Trophoblast cell (in vitro differentiated cells and primary cell): ENCODE data around the gene ACAP3.

Experiments used
- DNase-seq, 2 donors: peaks; one replicate each; pipeline ENCODE4 v3.0.0-alpha.2; 2016
- H2AFZ ChIP-seq: 2 replicates; pipeline ENCODE4 v1.6.1; 2013; ENCODE audit warnings: low read length, moderate library complexity, mild to moderate bottlenecking; ENCODE audit not compliant: insufficient read depth, poor library complexity
- H2AK5ac ChIP-seq: 2 replicates; pipeline ENCODE4 v1.6.1; 2013; ENCODE audit warnings: mild to moderate bottlenecking, low read length
- H2BK120ac ChIP-seq: 2 replicates; pipeline ENCODE4 v1.6.1; 2013; ENCODE audit warnings: low read length, mild to moderate bottlenecking, moderate library complexity; ENCODE audit not compliant: insufficient read depth, poor library complexity
- H2BK12ac ChIP-seq: 2 replicates; pipeline ENCODE4 v1.6.1; 2013; ENCODE audit warnings: mild to moderate bottlenecking, low read length, moderate library complexity
- H2BK5ac ChIP-seq: 2 replicates; pipeline ENCODE4 v1.6.1; 2013; ENCODE audit warnings: low read length, low read depth, moderate library complexity, mild to moderate bottlenecking; ENCODE audit not compliant: poor library complexity
- H3K14ac ChIP-seq: 2 replicates; pipeline ENCODE4 v1.6.1; 2013; ENCODE audit warnings: mild to moderate bottlenecking, low read length
- H3K18ac ChIP-seq: 2 replicates; pipeline ENCODE4 v1.6.1; 2013; ENCODE audit warnings: mild to moderate bottlenecking, low read length
- H3K23ac ChIP-seq: 2 replicates; pipeline ENCODE4 v1.6.1; 2013; ENCODE audit warnings: low read length
- H3K27ac ChIP-seq: 2 replicates; pipeline ENCODE4 v1.5.1; 2013; ENCODE audit warnings: low read depth, mild to moderate bottlenecking, inconsistent platforms, low read length, moderate library complexity
- H3K27me3 ChIP-seq: 2 replicates; pipeline ENCODE4 v1.6.1; 2013; ENCODE audit warnings: inconsistent platforms, mild to moderate bottlenecking, low read length, moderate library complexity; ENCODE audit not compliant: insufficient read depth
- H3K36me3 ChIP-seq, 2 experiments: 1 replicate in 1 of 2; 2 replicates in 1 of 2; pipeline ENCODE4 v1.6.1; 2013; ENCODE audit warnings: low read length in 2 of 2, mild to moderate bottlenecking in 2 of 2, moderate library complexity in 1 of 2; ENCODE audit not compliant: insufficient read depth in 2 of 2, control insufficient read depth in 1 of 2
- H3K4ac ChIP-seq: 2 replicates; pipeline ENCODE4 v1.6.1; 2013; ENCODE audit warnings: low read depth, mild to moderate bottlenecking, low read length, moderate library complexity
- H3K4me1 ChIP-seq, 2 experiments: 1 replicate in 1 of 2; 2 replicates in 1 of 2; pipeline ENCODE4 v1.6.1; 2013; ENCODE audit warnings: low read length in 2 of 2, mild to moderate bottlenecking in 2 of 2, moderate library complexity in 1 of 2; ENCODE audit not compliant: insufficient read depth in 2 of 2, control insufficient read depth in 1 of 2
- H3K4me2 ChIP-seq: 2 replicates; pipeline ENCODE4 v1.6.1; 2013; ENCODE audit warnings: inconsistent platforms, mild to moderate bottlenecking, low read length, moderate library complexity
- H3K4me3 ChIP-seq: 2 replicates; pipeline ENCODE4 v1.5.1; 2013; ENCODE audit warnings: mild to moderate bottlenecking, low read depth, low read length, inconsistent platforms
- H3K79me1 ChIP-seq: one replicate; pipeline ENCODE4 v1.6.1; 2013; ENCODE audit warnings: low read length
- H3K79me2 ChIP-seq: 2 replicates; pipeline ENCODE4 v1.6.1; 2013; ENCODE audit warnings: low read length, mild to moderate bottlenecking; ENCODE audit not compliant: control insufficient read depth, insufficient read depth, poor library complexity
- H3K9ac ChIP-seq: 2 replicates; pipeline ENCODE4 v1.6.1; 2013; ENCODE audit warnings: mild to moderate bottlenecking, low read length
- H3K9me3 ChIP-seq: 2 replicates; pipeline ENCODE4 v1.6.1; 2013; ENCODE audit warnings: low read depth, mild to moderate bottlenecking, control low read depth, inconsistent platforms, low read length; ENCODE audit not compliant: insufficient read depth
- H4K12ac ChIP-seq: 2 replicates; pipeline ENCODE4 v1.6.1; 2013; ENCODE audit warnings: low read depth, mild to moderate bottlenecking, low read length, moderate library complexity
- H4K8ac ChIP-seq: 2 replicates; pipeline ENCODE4 v1.6.1; 2013; ENCODE audit warnings: low read depth, mild to moderate bottlenecking, low read length, moderate library complexity
- H4K91ac ChIP-seq: one replicate; pipeline ENCODE4 v1.6.1; 2013; ENCODE audit warnings: low read depth, mild to moderate bottlenecking, low read length, moderate library complexity
- WGBS: extraction: QIAGEN DNeasy Blood & Tissue Kit; methylation state at CpG from one replicate; pipeline ENCODE4 v1.1.7; 2013; ENCODE audit warnings: missing lambda C conversion rate; ENCODE audit not compliant: insufficient read length, insufficient coverage; ENCODE audit errors: extremely low coverage; 5-methylcytosine and 5-hydroxymethylcytosine counted together

The ACAP3 gene

DNA sequence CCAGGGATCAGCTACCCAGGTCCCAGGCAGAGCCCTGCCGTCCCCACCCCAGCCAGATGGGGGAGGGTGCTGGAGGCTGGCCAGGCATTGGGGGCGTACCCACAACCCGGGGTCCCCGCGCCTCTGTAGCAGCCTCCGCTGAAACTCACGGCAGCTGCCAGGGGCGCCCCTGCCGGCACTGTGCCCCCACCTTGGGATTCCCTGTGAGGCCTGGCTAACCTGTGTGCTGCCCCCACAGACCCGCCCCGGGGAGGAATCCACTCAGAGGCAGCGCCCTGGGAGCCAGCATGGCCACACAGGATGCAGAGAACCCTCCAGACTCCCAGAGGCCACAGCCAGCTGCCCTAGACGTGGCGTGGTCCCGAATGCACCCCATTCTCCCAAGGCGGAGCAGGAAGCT is 37.7 kb upstream of the ACAP3 start:
- Histone ChIP-seq H4K8ac (no peak overlapping the region), H3K4me2 (no peak overlapping the region), H3K4me1 (peaks cover 14 to 31% of the 10 kb centered on the region in 2 experiments), H3K14ac (no peak overlapping the region), H4K91ac (no peak overlapping the region), H3K9me3 (peaks cover 10% of the 10 kb centered on the region), H3K27me3 (no peaks in the 10 kb centered on the region), H2BK120ac (no peak overlapping the region), H3K23ac (no peak overlapping the region), H2AFZ (no peak overlapping the region), H3K4ac (peak overlapping the region; percentile 20), H3K79me2 (peaks cover 28% of the 10 kb centered on the region), H3K4me3 (no peak overlapping the region), H2AK5ac (no peak overlapping the region), H3K27ac (no peak overlapping the region), H2BK12ac (no peak overlapping the region), H3K9ac (no peak overlapping the region), H3K79me1 (peaks cover 12% of the 10 kb centered on the region), H4K12ac (no peak overlapping the region), H2BK5ac (no peak overlapping the region), H3K36me3 (peaks cover 18 to 22% of the 10 kb centered on the region in 2 experiments), H3K18ac (peak overlapping the region; percentile 12)
- WGBS, result no CpG with 5 or more reads among the region's 16 CpGs
- DNase-seq, result peak in 1 of 2 donors; percentile 54

GRCh38 chr1:1344655-1345361 is 37.1 kb upstream of the ACAP3 start:
- H3K4ac ChIP-seq, result peak overlapping the region; percentile 26
- no CpG with 5 or more reads among the region's 15 CpGs for WGBS
- peak; percentile 90 to 92 for DNase-seq
- H2BK12ac ChIP-seq, result no peak overlapping the region
- H3K9ac ChIP-seq, result no peak overlapping the region
- no peak overlapping the region for H3K23ac ChIP-seq
- H3K18ac ChIP-seq, result peak overlapping the region; percentile 12
- no peaks in the 10 kb centered on the region for H3K27me3 ChIP-seq
- H2BK120ac ChIP-seq, result no peak overlapping the region
- no peak overlapping the region for H2AK5ac ChIP-seq
- H4K12ac ChIP-seq, result no peak overlapping the region
- H2BK5ac ChIP-seq, result no peak overlapping the region
- H3K14ac ChIP-seq, result no peak overlapping the region
- H4K91ac ChIP-seq, result no peak overlapping the region
- no peak overlapping the region for H2AFZ ChIP-seq
- H3K4me1 ChIP-seq, result peaks cover 14 to 31% of the 10 kb centered on the region in 2 experiments
- peaks cover 10% of the 10 kb centered on the region for H3K9me3 ChIP-seq
- no peak overlapping the region for H3K4me2 ChIP-seq
- H3K27ac ChIP-seq, result no peak overlapping the region
- peaks cover 24 to 27% of the 10 kb centered on the region in 2 experiments for H3K36me3 ChIP-seq
- H3K79me2 ChIP-seq, result peaks cover 28% of the 10 kb centered on the region
- H3K79me1 ChIP-seq, result peaks cover 12% of the 10 kb centered on the region
- no peak overlapping the region for H3K4me3 ChIP-seq
- no peak overlapping the region for H4K8ac ChIP-seq

GRCh38 chr1:1343811-1344421 is 36.2 kb upstream of the ACAP3 start:
- no peak overlapping the region for H4K12ac ChIP-seq
- no CpG with 5 or more reads among the region's 24 CpGs for WGBS
- peak in 1 of 2 donors; percentile 43 for DNase-seq
- no peak overlapping the region for H2BK120ac ChIP-seq
- H3K9ac ChIP-seq, result no peak overlapping the region
- peaks cover 32 to 36% of the 10 kb centered on the region in 2 experiments for H3K36me3 ChIP-seq
- peaks cover 9% of the 10 kb centered on the region for H3K79me1 ChIP-seq
- H2BK5ac ChIP-seq, result no peak overlapping the region
- H3K14ac ChIP-seq, result no peak overlapping the region
- peaks cover 25% of the 10 kb centered on the region for H3K79me2 ChIP-seq
- H3K4me3 ChIP-seq, result no peak overlapping the region
- H4K8ac ChIP-seq, result no peak overlapping the region
- no peak overlapping the region for H3K23ac ChIP-seq
- no peak overlapping the region for H4K91ac ChIP-seq
- H3K18ac ChIP-seq, result peak overlapping the region; percentile 37
- peaks cover 10% of the 10 kb centered on the region for H3K9me3 ChIP-seq
- H3K27ac ChIP-seq, result no peak overlapping the region
- no peak overlapping the region for H2BK12ac ChIP-seq
- H2AFZ ChIP-seq, result no peak overlapping the region
- H2AK5ac ChIP-seq, result no peak overlapping the region
- peak overlapping the region; percentile 19 for H3K4ac ChIP-seq
- H3K27me3 ChIP-seq, result no peaks in the 10 kb centered on the region
- no peak overlapping the region for H3K4me2 ChIP-seq
- peaks cover 14 to 31% of the 10 kb centered on the region in 2 experiments for H3K4me1 ChIP-seq

- H3K18ac ChIP-seq, result no peak overlapping the region
- H2AK5ac ChIP-seq, result no peak overlapping the region
- no peak overlapping the region for H4K12ac ChIP-seq
- no peaks in the 10 kb centered on the region for H3K79me1 ChIP-seq
- peaks cover 13% of the 10 kb centered on the region for H3K9me3 ChIP-seq
- no peak for DNase-seq
- no peak overlapping the region for H2AFZ ChIP-seq
- H2BK120ac ChIP-seq, result no peak overlapping the region
- H4K8ac ChIP-seq, result no peak overlapping the region
- no CpG with 5 or more reads among the region's 18 CpGs for WGBS
- no peak overlapping the region for H2BK5ac ChIP-seq
- no peak overlapping the region for H2BK12ac ChIP-seq
- H4K91ac ChIP-seq, result no peak overlapping the region
- H3K27ac ChIP-seq, result no peak overlapping the region
- H3K4me2 ChIP-seq, result no peak overlapping the region
- peaks cover 7 to 20% of the 10 kb centered on the region in 2 experiments for H3K4me1 ChIP-seq
- H3K23ac ChIP-seq, result no peak overlapping the region
- no peak overlapping the region for H3K4ac ChIP-seq
- H3K36me3 ChIP-seq, result peaks cover 42 to 47% of the 10 kb centered on the region in 2 experiments
- no peak overlapping the region for H3K14ac ChIP-seq
- H3K9ac ChIP-seq, result no peak overlapping the region
- H3K4me3 ChIP-seq, result no peak overlapping the region
- H3K27me3 ChIP-seq, result no peaks in the 10 kb centered on the region
- H3K79me2 ChIP-seq, result peaks cover 15% of the 10 kb centered on the region
Measured at GRCh38 chr1:1342584-1343115, 34.9 kb upstream of the ACAP3 start.
